Fibroblast of lung (primary cell): ENCODE results near the gene INSRR. TPM values are rescaled to one million over a fixed set of nuclear protein-coding genes. Genes with fewer than 3 reads are reported as not detected.
A peak's percentile ranks its signal among the peaks of the same experiment; 100 is the strongest.

ENCODE experiments used
- DNase-seq, 2 donors: peaks; one replicate each; pipeline versions ENCODE4 v3.0.0 to v3.0.0-alpha.2; 2010; ENCODE audit warnings: low read depth in 2 of 2
- H2AFZ ChIP-seq: 2 replicates; pipeline ENCODE4 v1.5.1; 2012; ENCODE audit warnings: low read length, control low read depth, inconsistent platforms
- H3K27ac ChIP-seq: 2 replicates; pipeline ENCODE4 v1.5.1; 2011; ENCODE audit warnings: low read length, control low read depth; ENCODE audit not compliant: insufficient read depth
- H3K27me3 ChIP-seq: 2 replicates; pipeline ENCODE4 v1.5.1; 2011; ENCODE audit warnings: mild to moderate bottlenecking, low read length; ENCODE audit not compliant: control insufficient read depth, insufficient read depth
- H3K36me3 ChIP-seq: 2 replicates; pipeline ENCODE4 v1.5.1; 2011; ENCODE audit warnings: low read length; ENCODE audit not compliant: control insufficient read depth, insufficient read depth
- H3K4me1 ChIP-seq: 2 replicates; pipeline ENCODE4 v1.5.1; 2011; ENCODE audit warnings: low read length; ENCODE audit not compliant: control insufficient read depth, insufficient read depth; ENCODE audit errors: extremely low read depth
- H3K4me2 ChIP-seq: 2 replicates; pipeline ENCODE4 v1.5.1; 2011; ENCODE audit warnings: low read length, control low read depth; ENCODE audit not compliant: insufficient read depth; ENCODE audit errors: extremely low read depth
- H3K4me3 ChIP-seq, 4 experiments: fragments of 200-600 bp in 1 of 4; sonication (generic) in 1 of 4; replicated peaks in 1 of 4; 2 replicates each; pipeline ENCODE4 v1.5.1; 2011 to 2016; ENCODE audit warnings: low read length in 4 of 4, low read depth in 3 of 4, mild to moderate bottlenecking in 3 of 4, control low read depth in 2 of 4, inconsistent platforms in 1 of 4, mixed read lengths in 1 of 4; ENCODE audit not compliant: insufficient read depth in 1 of 4; ENCODE audit errors: control extremely low read depth in 1 of 4
- H3K79me2 ChIP-seq: 2 replicates; pipeline ENCODE4 v1.5.1; 2012; ENCODE audit warnings: mild to moderate bottlenecking, low read length, inconsistent platforms; ENCODE audit not compliant: control insufficient read depth, insufficient read depth
- H3K9ac ChIP-seq: 2 replicates; pipeline ENCODE4 v1.5.1; 2011; ENCODE audit warnings: mild to moderate bottlenecking, low read length, control low read depth; ENCODE audit not compliant: insufficient read depth
- H3K9me3 ChIP-seq: 2 replicates; pipeline ENCODE4 v1.5.1; 2012; ENCODE audit warnings: low read depth, low read length; ENCODE audit not compliant: control insufficient read depth, insufficient read depth
- H4K20me1 ChIP-seq: 2 replicates; pipeline ENCODE4 v1.5.1; 2011; ENCODE audit warnings: low read length; ENCODE audit not compliant: control insufficient read depth, insufficient read depth; ENCODE audit errors: extremely low read depth
- EZH2 ChIP-seq: IDR thresholded peaks from 2 replicates; pipeline ENCODE4 v1.5.1; 2012; ENCODE audit warnings: low read length, control low read depth, mild to moderate bottlenecking; ENCODE audit errors: missing control alignments
- polyA plus RNA-seq, 2 donors: library from polyadenylated mRNA; depleted of rRNA in 1 of 2; stranded (reverse) in 1 of 2; unstranded in 1 of 2; fragments of >200 nt; gene quantifications; 2 replicates each; pipeline ENCODE4 v1.2.1, GENCODE V29; 2011 to 2012; ENCODE audit warnings: missing spikeins in 1 of 2
- total RNA-seq: library from RNA; depleted of rRNA; stranded (reverse); fragments of >200 nt; gene quantifications from 2 replicates; pipeline ENCODE4 v1.2.1, GENCODE V29; 2014
- TF ChIP-seq, protein P1 (sequence below), 2 donors: IDR thresholded peaks in 1 of 2; conservative IDR thresholded peaks in 1 of 2; 1 replicate in 1 of 2; 2 replicates in 1 of 2; pipeline ENCODE4 v1.5.1; 2011 to 2012; ENCODE audit warnings: low read length in 2 of 2, control low read depth in 1 of 2, inconsistent platforms in 1 of 2, low read depth in 1 of 2, mild to moderate bottlenecking in 1 of 2

INSRR gene
- total and polyA plus RNA-seq, 2 donors (not counting 1 experiment from before 2014, with no cell fraction given): not detected

DNA sequence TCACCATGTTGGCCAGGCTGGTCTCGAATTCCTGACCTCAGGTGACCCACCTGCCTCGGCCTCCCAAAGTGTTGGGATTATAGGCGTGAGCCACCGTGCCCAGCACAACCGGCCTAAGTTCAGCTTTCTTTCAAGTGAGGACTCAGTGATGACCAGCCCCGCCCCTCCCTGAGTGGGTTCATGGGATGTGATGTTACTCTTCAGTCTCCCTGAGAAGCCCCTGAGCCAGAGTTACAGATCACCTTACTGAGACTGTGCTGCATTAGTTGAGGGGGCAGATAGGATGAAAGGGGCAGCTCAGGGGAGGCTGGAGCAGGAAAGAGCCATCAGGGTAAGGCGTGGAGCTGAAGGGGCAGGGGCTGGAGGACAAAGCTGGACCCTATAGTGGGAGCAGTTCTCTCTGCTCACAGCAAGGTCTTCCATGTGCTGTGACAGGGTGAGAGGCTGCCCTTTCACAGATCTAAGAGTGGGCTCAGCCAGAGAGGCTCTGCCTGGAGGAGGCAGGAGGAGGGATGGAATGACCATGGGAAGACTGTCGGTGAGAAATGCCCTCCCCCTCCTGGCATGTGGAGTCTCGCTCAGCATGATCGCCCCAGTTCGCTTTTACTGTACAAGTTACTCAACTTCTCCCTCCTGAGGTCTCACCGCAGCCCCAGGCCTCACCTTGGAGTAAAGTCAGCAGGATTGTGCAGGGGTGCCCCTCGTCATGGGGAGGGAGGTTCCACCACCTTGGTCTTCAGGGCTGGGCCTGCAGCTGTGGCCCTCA lies 55.6 kb downstream of the INSRR start:
- TF ChIP-seq, protein P1, sequence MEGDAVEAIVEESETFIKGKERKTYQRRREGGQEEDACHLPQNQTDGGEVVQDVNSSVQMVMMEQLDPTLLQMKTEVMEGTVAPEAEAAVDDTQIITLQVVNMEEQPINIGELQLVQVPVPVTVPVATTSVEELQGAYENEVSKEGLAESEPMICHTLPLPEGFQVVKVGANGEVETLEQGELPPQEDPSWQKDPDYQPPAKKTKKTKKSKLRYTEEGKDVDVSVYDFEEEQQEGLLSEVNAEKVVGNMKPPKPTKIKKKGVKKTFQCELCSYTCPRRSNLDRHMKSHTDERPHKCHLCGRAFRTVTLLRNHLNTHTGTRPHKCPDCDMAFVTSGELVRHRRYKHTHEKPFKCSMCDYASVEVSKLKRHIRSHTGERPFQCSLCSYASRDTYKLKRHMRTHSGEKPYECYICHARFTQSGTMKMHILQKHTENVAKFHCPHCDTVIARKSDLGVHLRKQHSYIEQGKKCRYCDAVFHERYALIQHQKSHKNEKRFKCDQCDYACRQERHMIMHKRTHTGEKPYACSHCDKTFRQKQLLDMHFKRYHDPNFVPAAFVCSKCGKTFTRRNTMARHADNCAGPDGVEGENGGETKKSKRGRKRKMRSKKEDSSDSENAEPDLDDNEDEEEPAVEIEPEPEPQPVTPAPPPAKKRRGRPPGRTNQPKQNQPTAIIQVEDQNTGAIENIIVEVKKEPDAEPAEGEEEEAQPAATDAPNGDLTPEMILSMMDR (conservative IDR thresholded peaks at IDR 0.05 in 1 of 2, IDR thresholded peaks at IDR 0.05 in 1 of 2; ENCODE audit: low read depth in 1 of 2, low read length in 2 of 2): no peak
- no peak for TF ChIP-seq EZH2
- DNase-seq: no peak

GRCh38 chr1:156802421-156802935 lies 56.4 kb downstream of the INSRR start:
- Histone ChIP-seq H3K27ac (no peak overlapping the region), H3K4me1 (peaks cover 4% of the 10 kb centered on the region)

More for the DNA sequence above, 55.6 kb downstream of the INSRR start:
- Histone ChIP-seq H3K4me3 (no peak overlapping the region), H2AFZ (no peak overlapping the region), H3K4me2 (no peak overlapping the region), H3K27ac (no peak overlapping the region), H3K36me3 (no peaks in the 10 kb centered on the region), H3K27me3 (no peaks in the 10 kb centered on the region), H3K9me3 (no peaks in the 10 kb centered on the region), H3K4me1 (peaks cover 4% of the 10 kb centered on the region), H4K20me1 (no peaks in the 10 kb centered on the region), H3K79me2 (no peaks in the 10 kb centered on the region), H3K9ac (no peak overlapping the region)

GRCh38 chr1:156801409-156802121 lies 57.4 kb downstream of the INSRR start:
- no peaks in the 10 kb centered on the region for H4K20me1 ChIP-seq
- no peaks in the 10 kb centered on the region for H3K27me3 ChIP-seq
- H3K79me2 ChIP-seq: no peaks in the 10 kb centered on the region
- no peak overlapping the region for H3K27ac ChIP-seq
- DNase-seq: peak; percentile 30 to 90
- H3K9ac ChIP-seq: no peak overlapping the region
- TF ChIP-seq EZH2: no peak
- TF ChIP-seq, protein P1 (conservative IDR thresholded peaks at IDR 0.05 in 1 of 2, IDR thresholded peaks at IDR 0.05 in 1 of 2; ENCODE audit: low read depth in 1 of 2, low read length in 2 of 2): peak; percentile 13 to 28
- H2AFZ ChIP-seq: no peak overlapping the region
- H3K36me3 ChIP-seq: peaks cover 6% of the 10 kb centered on the region
- no peak overlapping the region for H3K4me2 ChIP-seq
- no peak overlapping the region for H3K4me3 ChIP-seq
- peaks cover 4% of the 10 kb centered on the region for H3K4me1 ChIP-seq
- no peaks in the 10 kb centered on the region for H3K9me3 ChIP-seq

More at GRCh38 chr1:156802421-156802935, 56.4 kb downstream of the INSRR start:
- H3K9ac ChIP-seq: no peak overlapping the region
- H3K36me3 ChIP-seq: peaks cover 3% of the 10 kb centered on the region
- H3K4me3 ChIP-seq: no peak overlapping the region
- H2AFZ ChIP-seq: no peak overlapping the region
- H3K4me2 ChIP-seq: no peak overlapping the region
- no peak for TF ChIP-seq EZH2
- TF ChIP-seq, protein P1 (conservative IDR thresholded peaks at IDR 0.05 in 1 of 2, IDR thresholded peaks at IDR 0.05 in 1 of 2; ENCODE audit: low read depth in 1 of 2, low read length in 2 of 2): no peak
- no peaks in the 10 kb centered on the region for H3K9me3 ChIP-seq
- no peaks in the 10 kb centered on the region for H3K79me2 ChIP-seq
- no peaks in the 10 kb centered on the region for H4K20me1 ChIP-seq
- DNase-seq: no peak
- no peaks in the 10 kb centered on the region for H3K27me3 ChIP-seq
